RWPE1 (cell line): ENCODE data around the gene CCDC144A.
"Not testable (repeated sequence)": the region's sequence is repeated elsewhere in the genome, so short reads cannot be mapped to it uniquely, and the experiment has no call there.

ENCODE experiments used
- CTCF ChIA-PET: fragments of 350-600 bp; sonication (Branson Sonifier 250); formaldehyde crosslinking; extraction: SDS; loops from one replicate; lab custom pipeline; 2021; lab: Yijun Ruan, JAX
- POLR2A ChIA-PET: fragments of 400-600 bp; formaldehyde crosslinking; extraction: SDS; loops from one replicate; lab custom pipeline; 2020; ENCODE audit warnings: antibody characterized with exemption; ENCODE audit not compliant: low non-redundant PET; lab: Yijun Ruan, JAX
- DNase-seq: peaks from one replicate; pipeline ENCODE4 v3.0.0; 2012; ENCODE audit warnings: low spot score
- H3K27ac ChIP-seq: fragments of 450-650 bp; 2 replicates; pipeline ENCODE4 v1.5.1; 2017
- CTCF ChIP-seq: fragments of 450-650 bp; conservative IDR thresholded peaks from 2 replicates; pipeline ENCODE4 v1.5.1; 2017; ENCODE audit warnings: low read depth, mild to moderate bottlenecking

The CCDC144A gene

GRCh38 chr17:16662936-16663335 is 27.1 kb upstream of the CCDC144A start:
- TF ChIP-seq CTCF: no peak
- H3K27ac ChIP-seq: peak overlapping the region; percentile 37; the same call in 1 of the 2 replicates
- CTCF ChIA-PET: no interaction called here
- POLR2A ChIA-PET: no interaction called here
- DNase-seq: peak; percentile 15

- POLR2A ChIA-PET, H3K27ac ChIP-seq, DNase-seq: not testable (repeated sequence)
- CTCF ChIA-PET: interaction anchor here (0.6 kb wide), 1 partner anchor 19 kb away, joined by 7 read pairs; no protein-coding TSS in a partner anchor
Observed at GRCh38 chr17:16666553-16666906, 23.5 kb upstream of the CCDC144A start.

GRCh38 chr17:16666907-16667636 is 23.0 kb upstream of the CCDC144A start:
- CTCF ChIA-PET: interaction anchor here (0.6 kb wide), 1 partner anchor 19 kb away, joined by 7 read pairs; no protein-coding TSS in a partner anchor
- POLR2A ChIA-PET, H3K27ac ChIP-seq, DNase-seq: not testable (repeated sequence)

- no peak for TF ChIP-seq CTCF
- ChIA-PET CTCF (no interaction called here), POLR2A (no interaction called here)
- no peak overlapping the region for H3K27ac ChIP-seq
- DNase-seq: no peak
Observed at GRCh38 chr17:16676676-16677268, 13.3 kb upstream of the CCDC144A start.

GRCh38 chr17:16683290-16684138 is 6.5 kb upstream of the CCDC144A start:
- CTCF ChIA-PET, POLR2A ChIA-PET, H3K27ac ChIP-seq, DNase-seq: not testable (repeated sequence)

- DNase-seq, POLR2A ChIA-PET, H3K27ac ChIP-seq: not testable (repeated sequence)
- CTCF ChIA-PET: interaction anchor here (0.6 kb wide), 1 partner anchor 19 kb away, joined by 7 read pairs; no protein-coding TSS in a partner anchor
Observed at GRCh38 chr17:16686019-16686418, 4.0 kb upstream of the CCDC144A start.

GRCh38 chr17:16687151-16687550 is 2.9 kb upstream of the CCDC144A start:
- POLR2A ChIA-PET, H3K27ac ChIP-seq, CTCF ChIA-PET, DNase-seq: not testable (repeated sequence)

- H3K27ac ChIP-seq, CTCF ChIA-PET, POLR2A ChIA-PET, DNase-seq: not testable (repeated sequence)
Observed at GRCh38 chr17:16690447-16690846, 406 bp downstream of the CCDC144A start.

- H3K27ac ChIP-seq, POLR2A ChIA-PET, DNase-seq, CTCF ChIA-PET: not testable (repeated sequence)
Observed at GRCh38 chr17:16697603-16698002, 7.6 kb downstream of the CCDC144A start.

GRCh38 chr17:16745492-16746203 is 55.6 kb downstream of the CCDC144A start:
- DNase-seq, CTCF ChIA-PET, H3K27ac ChIP-seq, POLR2A ChIA-PET: not testable (repeated sequence)

- CTCF ChIA-PET, DNase-seq, H3K27ac ChIP-seq, POLR2A ChIA-PET: not testable (repeated sequence)
Observed at GRCh38 chr17:16746571-16746970, 56.5 kb downstream of the CCDC144A start.

- H3K27ac ChIP-seq, POLR2A ChIA-PET, CTCF ChIA-PET, DNase-seq: not testable (repeated sequence)
Observed at GRCh38 chr17:16750515-16750914, 60.5 kb downstream of the CCDC144A start.
